Activated naive CD8-positive, alpha-beta T cell treated with anti-CD3 and anti-CD28 coated beads for 36 hours (primary cell): ENCODE measurements around the gene IL4I1. TPM values are rescaled to one million over a fixed set of nuclear protein-coding genes. Genes with fewer than 3 reads are reported as not detected.

Source experiments
- total RNA-seq, 2 experiments: library from RNA; stranded (reverse); gene quantifications; one replicate each; pipeline ENCODE4 v1.2.3, GENCODE V29; 2021

The IL4I1 gene
- total RNA-seq, 2 experiments from 2014 or later = 2.3 to 2.9 TPM

Other genes starting within 250 kb of the IL4I1 start
- gene IRF3, start 231.0 kb downstream of the IL4I1 start, total RNA-seq = 100 to 1,000 TPM in 1 of 2 experiments, 10 to 100 TPM in 1; 94.5 to 105 TPM
- 10 to 100 TPM; 74.1 to 81.9 TPM for gene BCL2L12, start 231.0 kb downstream of the IL4I1 start, total RNA-seq
- gene PRMT1, start 219.6 kb downstream of the IL4I1 start, total RNA-seq = 100 to 1,000 TPM; 538 to 547 TPM
- gene ADM5, start 207.3 kb downstream of the IL4I1 start, total RNA-seq = 10 to 100 TPM in 1 of 2 experiments, 1 to 10 TPM in 1; 9.5 to 12.0 TPM
- 1 to 10 TPM in 1 of 2 experiments, under 1 TPM in 1; 0.89 to 1.1 TPM for gene CPT1C, start 205.8 kb downstream of the IL4I1 start, total RNA-seq
- under 1 TPM; 0.58 to 0.72 TPM for gene TSKS, start 133.6 kb downstream of the IL4I1 start, total RNA-seq
- gene AP2A1, start 129.9 kb downstream of the IL4I1 start, total RNA-seq = 10 to 100 TPM; 83.0 to 83.2 TPM
- 10 to 100 TPM; 28.7 to 30.9 TPM for gene FUZ, start 83.6 kb downstream of the IL4I1 start, total RNA-seq
- 10 to 100 TPM; 41.6 to 44.8 TPM for gene MED25, start 78.6 kb downstream of the IL4I1 start, total RNA-seq
- 10 to 100 TPM; 73.9 to 76.4 TPM for gene PTOV1, start 45.7 kb downstream of the IL4I1 start, total RNA-seq
- gene PNKP, start 29.3 kb downstream of the IL4I1 start, total RNA-seq = 100 to 1,000 TPM in 1 of 2 experiments, 10 to 100 TPM in 1; 78.9 to 143 TPM
- gene AKT1S1, start 19.5 kb downstream of the IL4I1 start, total RNA-seq = 10 to 100 TPM; 21.0 to 22.7 TPM
- 10 to 100 TPM; 22.6 to 24.0 TPM for gene TBC1D17, start 19.2 kb downstream of the IL4I1 start, total RNA-seq
- gene ATF5, start 32.3 kb upstream of the IL4I1 start, total RNA-seq = 10 to 100 TPM; 23.4 to 25.4 TPM
- gene NUP62, start 32.6 kb upstream of the IL4I1 start, total RNA-seq = 100 to 1,000 TPM; 164 to 179 TPM
- gene SIGLEC11, start 64.3 kb upstream of the IL4I1 start, total RNA-seq = not detected
- gene VRK3, start 128.5 kb upstream of the IL4I1 start, total RNA-seq = 10 to 100 TPM; 43.1 to 48.8 TPM
- gene ZNF473, start 129.1 kb upstream of the IL4I1 start, total RNA-seq = 1 to 10 TPM; 8.1 to 9.1 TPM